ENCODE measurements around the gene ERICH6B. TPM values are rescaled to one million over a fixed set of nuclear protein-coding genes. Genes with fewer than 3 reads are reported as not detected.

Gene ERICH6B
- total and polyA plus RNA-seq, 2 experiments from 2014 or later = not detected

- H3F3A ChIP-seq (replicated peaks; ENCODE audit: low read depth) = no peaks in the 10 kb centered on the region
- H3K4me3 Mint-ChIP-seq = no peak overlapping the region
- H3K27ac ChIP-seq (ENCODE audit: low read depth) = no peak overlapping the region
- H3K4me2 ChIP-seq = no peak overlapping the region
- peaks cover 37% of the 10 kb centered on the region; the same call in 2 of the 3 replicates for H3K36me3 Mint-ChIP-seq (ENCODE audit: low read depth)
- H3K36me3 ChIP-seq (ENCODE audit: insufficient read depth) = peaks cover 15% of the 10 kb centered on the region
- DNase-seq (ENCODE audit: low spot score) (no peak), ATAC-seq (no peak)
- H3K4me1 Mint-ChIP-seq = no peaks in the 10 kb centered on the region
- H4K20me1 ChIP-seq (replicated peaks; ENCODE audit: insufficient read depth) = peaks cover 9% of the 10 kb centered on the region
- H2AFZ ChIP-seq = no peak overlapping the region
- no peaks in the 10 kb centered on the region for H3K27me3 Mint-ChIP-seq (ENCODE audit: insufficient read depth, low read depth, poor library complexity)
- no peaks in the 10 kb centered on the region for H3K79me2 ChIP-seq (replicated peaks; ENCODE audit: insufficient read depth)
- H3K9me3 Mint-ChIP-seq = no peaks in the 10 kb centered on the region
- H3K9me2 ChIP-seq (ENCODE audit: insufficient read depth) = no peaks in the 10 kb centered on the region
- H3K4me3 ChIP-seq = no peak overlapping the region
- TF ChIP-seq EZH2phosphoT487 (IDR thresholded peaks at IDR 0.05; ENCODE audit: unreplicated experiment) (no peak), POLR2AphosphoS5 (IDR thresholded peaks at IDR 0.05; ENCODE audit: low read depth) (no peak), CREB1 (CRISPR knock-in tag; IDR thresholded peaks at IDR 0.05; ENCODE audit: low read depth) (no peak), STAT1 (IDR thresholded peaks at IDR 0.05; ENCODE audit: unreplicated experiment) (no peak), JUNB (IDR thresholded peaks at IDR 0.05; ENCODE audit: unreplicated experiment) (no peak), ZNF331 (CRISPR knock-in tag; IDR thresholded peaks at IDR 0.05; ENCODE audit: low read depth) (no peak), CTCF (conservative IDR thresholded peaks at IDR 0.05; ENCODE audit: low read depth in 2 of 2) (no peak), ZNF114 (CRISPR knock-in tag; IDR thresholded peaks at IDR 0.05) (no peak), REST (IDR thresholded peaks at IDR 0.05; ENCODE audit: unreplicated experiment) (no peak), EZH2 (IDR thresholded peaks at IDR 0.05; ENCODE audit: low read depth, unreplicated experiment) (no peak), NANOG (IDR thresholded peaks at IDR 0.05; ENCODE audit: borderline replicate concordance) (no peak)
- TF ChIP-seq, protein P1, sequence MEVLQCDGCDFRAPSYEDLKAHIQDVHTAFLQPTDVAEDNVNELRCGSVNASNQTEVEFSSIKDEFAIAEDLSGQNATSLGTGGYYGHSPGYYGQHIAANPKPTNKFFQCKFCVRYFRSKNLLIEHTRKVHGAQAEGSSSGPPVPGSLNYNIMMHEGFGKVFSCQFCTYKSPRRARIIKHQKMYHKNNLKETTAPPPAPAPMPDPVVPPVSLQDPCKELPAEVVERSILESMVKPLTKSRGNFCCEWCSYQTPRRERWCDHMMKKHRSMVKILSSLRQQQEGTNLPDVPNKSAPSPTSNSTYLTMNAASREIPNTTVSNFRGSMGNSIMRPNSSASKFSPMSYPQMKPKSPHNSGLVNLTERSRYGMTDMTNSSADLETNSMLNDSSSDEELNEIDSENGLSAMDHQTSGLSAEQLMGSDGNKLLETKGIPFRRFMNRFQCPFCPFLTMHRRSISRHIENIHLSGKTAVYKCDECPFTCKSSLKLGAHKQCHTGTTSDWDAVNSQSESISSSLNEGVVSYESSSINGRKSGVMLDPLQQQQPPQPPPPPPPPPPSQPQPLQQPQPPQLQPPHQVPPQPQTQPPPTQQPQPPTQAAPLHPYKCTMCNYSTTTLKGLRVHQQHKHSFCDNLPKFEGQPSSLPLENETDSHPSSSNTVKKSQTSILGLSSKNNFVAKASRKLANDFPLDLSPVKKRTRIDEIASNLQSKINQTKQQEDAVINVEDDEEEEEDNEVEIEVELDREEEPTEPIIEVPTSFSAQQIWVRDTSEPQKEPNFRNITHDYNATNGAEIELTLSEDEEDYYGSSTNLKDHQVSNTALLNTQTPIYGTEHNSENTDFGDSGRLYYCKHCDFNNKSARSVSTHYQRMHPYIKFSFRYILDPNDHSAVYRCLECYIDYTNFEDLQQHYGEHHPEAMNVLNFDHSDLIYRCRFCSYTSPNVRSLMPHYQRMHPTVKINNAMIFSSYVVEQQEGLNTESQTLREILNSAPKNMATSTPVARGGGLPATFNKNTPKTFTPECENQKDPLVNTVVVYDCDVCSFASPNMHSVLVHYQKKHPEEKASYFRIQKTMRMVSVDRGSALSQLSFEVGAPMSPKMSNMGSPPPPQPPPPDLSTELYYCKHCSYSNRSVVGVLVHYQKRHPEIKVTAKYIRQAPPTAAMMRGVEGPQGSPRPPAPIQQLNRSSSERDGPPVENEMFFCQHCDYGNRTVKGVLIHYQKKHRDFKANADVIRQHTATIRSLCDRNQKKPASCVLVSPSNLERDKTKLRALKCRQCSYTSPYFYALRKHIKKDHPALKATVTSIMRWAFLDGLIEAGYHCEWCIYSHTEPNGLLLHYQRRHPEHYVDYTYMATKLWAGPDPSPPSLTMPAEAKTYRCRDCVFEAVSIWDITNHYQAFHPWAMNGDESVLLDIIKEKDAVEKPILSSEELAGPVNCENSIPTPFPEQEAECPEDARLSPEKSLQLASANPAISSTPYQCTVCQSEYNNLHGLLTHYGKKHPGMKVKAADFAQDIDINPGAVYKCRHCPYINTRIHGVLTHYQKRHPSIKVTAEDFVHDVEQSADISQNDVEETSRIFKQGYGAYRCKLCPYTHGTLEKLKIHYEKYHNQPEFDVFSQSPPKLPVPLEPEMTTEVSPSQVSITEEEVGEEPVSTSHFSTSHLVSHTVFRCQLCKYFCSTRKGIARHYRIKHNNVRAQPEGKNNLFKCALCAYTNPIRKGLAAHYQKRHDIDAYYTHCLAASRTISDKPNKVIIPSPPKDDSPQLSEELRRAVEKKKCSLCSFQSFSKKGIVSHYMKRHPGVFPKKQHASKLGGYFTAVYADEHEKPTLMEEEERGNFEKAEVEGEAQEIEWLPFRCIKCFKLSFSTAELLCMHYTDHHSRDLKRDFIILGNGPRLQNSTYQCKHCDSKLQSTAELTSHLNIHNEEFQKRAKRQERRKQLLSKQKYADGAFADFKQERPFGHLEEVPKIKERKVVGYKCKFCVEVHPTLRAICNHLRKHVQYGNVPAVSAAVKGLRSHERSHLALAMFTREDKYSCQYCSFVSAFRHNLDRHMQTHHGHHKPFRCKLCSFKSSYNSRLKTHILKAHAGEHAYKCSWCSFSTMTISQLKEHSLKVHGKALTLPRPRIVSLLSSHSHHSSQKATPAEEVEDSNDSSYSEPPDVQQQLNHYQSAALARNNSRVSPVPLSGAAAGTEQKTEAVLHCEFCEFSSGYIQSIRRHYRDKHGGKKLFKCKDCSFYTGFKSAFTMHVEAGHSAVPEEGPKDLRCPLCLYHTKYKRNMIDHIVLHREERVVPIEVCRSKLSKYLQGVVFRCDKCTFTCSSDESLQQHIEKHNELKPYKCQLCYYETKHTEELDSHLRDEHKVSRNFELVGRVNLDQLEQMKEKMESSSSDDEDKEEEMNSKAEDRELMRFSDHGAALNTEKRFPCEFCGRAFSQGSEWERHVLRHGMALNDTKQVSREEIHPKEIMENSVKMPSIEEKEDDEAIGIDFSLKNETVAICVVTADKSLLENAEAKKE (CRISPR knock-in tag; IDR thresholded peaks at IDR 0.05) = no peak
- TF ChIP-seq, protein P2, sequence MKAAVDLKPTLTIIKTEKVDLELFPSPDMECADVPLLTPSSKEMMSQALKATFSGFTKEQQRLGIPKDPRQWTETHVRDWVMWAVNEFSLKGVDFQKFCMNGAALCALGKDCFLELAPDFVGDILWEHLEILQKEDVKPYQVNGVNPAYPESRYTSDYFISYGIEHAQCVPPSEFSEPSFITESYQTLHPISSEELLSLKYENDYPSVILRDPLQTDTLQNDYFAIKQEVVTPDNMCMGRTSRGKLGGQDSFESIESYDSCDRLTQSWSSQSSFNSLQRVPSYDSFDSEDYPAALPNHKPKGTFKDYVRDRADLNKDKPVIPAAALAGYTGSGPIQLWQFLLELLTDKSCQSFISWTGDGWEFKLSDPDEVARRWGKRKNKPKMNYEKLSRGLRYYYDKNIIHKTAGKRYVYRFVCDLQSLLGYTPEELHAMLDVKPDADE (IDR thresholded peaks at IDR 0.05) = no peak
- no peaks in the 10 kb centered on the region for H3K27me3 ChIP-seq (ENCODE audit: insufficient read depth)
- no peaks in the 10 kb centered on the region for H3K4me1 ChIP-seq (ENCODE audit: insufficient read depth)
- no peak overlapping the region for H3K27ac Mint-ChIP-seq
Measured at GRCh38 chr13:45508776-45509175, 106.8 kb downstream of the ERICH6B start.
